Measurements from ENCODE around the gene IPCEF1.

DNA sequence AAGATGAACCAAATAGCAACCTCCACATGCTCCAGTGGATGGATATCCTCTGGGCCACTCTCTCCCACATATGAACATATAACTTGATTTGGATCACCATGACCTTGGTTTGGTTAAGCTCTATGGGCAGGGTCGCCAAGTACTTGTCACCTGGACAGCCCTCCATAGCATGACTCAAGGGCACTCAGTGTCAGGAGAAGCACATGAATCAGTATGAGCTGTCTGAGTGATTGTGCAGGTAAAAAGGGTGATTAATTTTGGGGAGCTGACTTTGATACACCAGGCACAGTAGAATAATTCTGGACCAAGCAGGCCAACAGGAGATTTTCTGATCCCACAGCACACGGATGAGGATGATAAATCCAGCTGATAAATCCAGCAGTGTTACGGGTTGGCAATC is 243.2 kb downstream of the IPCEF1 start:
- TF ChIP-seq, protein P1, sequence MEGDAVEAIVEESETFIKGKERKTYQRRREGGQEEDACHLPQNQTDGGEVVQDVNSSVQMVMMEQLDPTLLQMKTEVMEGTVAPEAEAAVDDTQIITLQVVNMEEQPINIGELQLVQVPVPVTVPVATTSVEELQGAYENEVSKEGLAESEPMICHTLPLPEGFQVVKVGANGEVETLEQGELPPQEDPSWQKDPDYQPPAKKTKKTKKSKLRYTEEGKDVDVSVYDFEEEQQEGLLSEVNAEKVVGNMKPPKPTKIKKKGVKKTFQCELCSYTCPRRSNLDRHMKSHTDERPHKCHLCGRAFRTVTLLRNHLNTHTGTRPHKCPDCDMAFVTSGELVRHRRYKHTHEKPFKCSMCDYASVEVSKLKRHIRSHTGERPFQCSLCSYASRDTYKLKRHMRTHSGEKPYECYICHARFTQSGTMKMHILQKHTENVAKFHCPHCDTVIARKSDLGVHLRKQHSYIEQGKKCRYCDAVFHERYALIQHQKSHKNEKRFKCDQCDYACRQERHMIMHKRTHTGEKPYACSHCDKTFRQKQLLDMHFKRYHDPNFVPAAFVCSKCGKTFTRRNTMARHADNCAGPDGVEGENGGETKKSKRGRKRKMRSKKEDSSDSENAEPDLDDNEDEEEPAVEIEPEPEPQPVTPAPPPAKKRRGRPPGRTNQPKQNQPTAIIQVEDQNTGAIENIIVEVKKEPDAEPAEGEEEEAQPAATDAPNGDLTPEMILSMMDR (IDR thresholded peaks at IDR 0.05): no peak
- no peak for TF ChIP-seq POLR2A (IDR thresholded peaks at IDR 0.05)
